SK-N-SH (cell line): Measurements from ENCODE around the gene CCNA2. TPM values are rescaled to one million over a fixed set of nuclear protein-coding genes. Genes with fewer than 3 reads are reported as not detected.

Experiments used
- CTCF ChIA-PET: fragments of 300-600, 350-600 bp; formaldehyde crosslinking; extraction: SDS; loops from one replicate; lab custom pipeline; 2021; lab: Yijun Ruan, JAX
- POLR2A ChIA-PET: fragments of 350-600 bp; sonication (Branson Sonifier 250); formaldehyde crosslinking; extraction: SDS; loops from one replicate; lab custom pipeline; 2020; ENCODE audit warnings: antibody characterized with exemption, inconsistent platforms; lab: Yijun Ruan, JAX
- DNase-seq: peaks from one replicate; pipeline ENCODE4 v3.0.0; 2012
- H2AFZ ChIP-seq: fragments of 200-600 bp; sonication (generic); 2 replicates; pipeline ENCODE4 v1.8.1; 2016; ENCODE audit warnings: antibody characterized with exemption, mild to moderate bottlenecking, low read depth
- H3F3A ChIP-seq: fragments of 200-600 bp; sonication (generic); replicated peaks from 2 replicates; pipeline ENCODE3; 2016; ENCODE audit warnings: antibody characterized with exemption, mild to moderate bottlenecking; ENCODE audit not compliant: insufficient read depth
- H3K27ac ChIP-seq, 2 experiments: fragments of 200-500 bp in 1 of 2; fragments of 200-600 bp in 1 of 2; sonication (Bioruptor generic) in 1 of 2; sonication (generic), shearing (Covaris generic) in 1 of 2; 2 replicates each; pipeline versions ENCODE4 v1.5.1 to v1.6.1; 2014 to 2016; ENCODE audit warnings: low read depth in 2 of 2, inconsistent platforms in 1 of 2, low read length in 1 of 2, mild to moderate bottlenecking in 1 of 2, mixed read lengths in 1 of 2
- H3K27me3 ChIP-seq: fragments of 200-600 bp; sonication (generic), shearing (Covaris generic); 2 replicates; pipeline ENCODE4 v1.6.1; 2016; ENCODE audit warnings: mixed run types; ENCODE audit not compliant: insufficient read depth
- H3K36me3 ChIP-seq, 2 experiments: fragments of 200-500 bp in 1 of 2; fragments of 200-600 bp in 1 of 2; sonication (Bioruptor generic) in 1 of 2; sonication (generic) in 1 of 2; replicated peaks in 1 of 2; 2 replicates each; pipeline versions ENCODE3 to v1.5.1; 2014 to 2016; ENCODE audit warnings: low read length in 1 of 2, mild to moderate bottlenecking in 1 of 2; ENCODE audit not compliant: insufficient read depth in 2 of 2, control insufficient read depth in 1 of 2
- H3K4me1 ChIP-seq, 2 experiments: fragments of 200-500 bp in 1 of 2; fragments of 200-600 bp in 1 of 2; sonication (Bioruptor generic) in 1 of 2; sonication (generic), shearing (Covaris generic) in 1 of 2; 2 replicates each; pipeline versions ENCODE4 v1.5.1 to v1.6.1; 2014 to 2016; ENCODE audit warnings: low read depth in 1 of 2, low read length in 1 of 2, mixed run types in 1 of 2; ENCODE audit not compliant: insufficient read depth in 2 of 2, control insufficient read depth in 1 of 2
- H3K4me2 ChIP-seq: fragments of 200-600 bp; sonication (generic), shearing (Covaris generic); 2 replicates; pipeline ENCODE4 v1.6.1; 2017; ENCODE audit warnings: mixed run types
- H3K4me3 ChIP-seq, 2 experiments: fragments of 200-500 bp in 1 of 2; fragments of 200-600 bp in 1 of 2; sonication (Bioruptor generic) in 1 of 2; sonication (generic), shearing (Covaris generic) in 1 of 2; 2 replicates each; pipeline versions ENCODE4 v1.5.1 to v1.8.1; 2014 to 2016; ENCODE audit warnings: low read depth in 2 of 2, inconsistent platforms in 1 of 2, low read length in 1 of 2, mild to moderate bottlenecking in 1 of 2, mixed read lengths in 1 of 2, moderate library complexity in 1 of 2
- H3K79me2 ChIP-seq: fragments of 200-600 bp; sonication (generic); 2 replicates; pipeline ENCODE4 v1.8.1; 2017; ENCODE audit warnings: mild to moderate bottlenecking; ENCODE audit not compliant: insufficient read depth
- H3K9ac ChIP-seq: fragments of 200-600 bp; sonication (generic); 2 replicates; pipeline ENCODE4 v1.6.1; 2017; ENCODE audit warnings: mixed run types
- H3K9me2 ChIP-seq: fragments of 200-600 bp; sonication (generic); 2 replicates; pipeline ENCODE4 v1.6.1; 2017; ENCODE audit warnings: mixed run types
- H3K9me3 ChIP-seq: fragments of 200-600 bp; sonication (generic); 2 replicates; pipeline ENCODE4 v1.6.1; 2017; ENCODE audit warnings: mixed run types, mild to moderate bottlenecking, moderate library complexity
- H4K20me1 ChIP-seq: fragments of 200-600 bp; sonication (generic); 2 replicates; pipeline ENCODE4 v1.6.1; 2017; ENCODE audit warnings: mild to moderate bottlenecking, mixed run types; ENCODE audit not compliant: insufficient read depth
- CHD2 ChIP-seq: fragments of 150-350 bp; IDR thresholded peaks from 2 replicates; pipeline ENCODE4 v1.6.1; 2018; ENCODE audit warnings: low read length; ENCODE audit not compliant: partially characterized antibody
- ELF1 ChIP-seq: IDR thresholded peaks from 2 replicates; pipeline ENCODE4 v1.4.0; 2012
- EZH2phosphoT487 ChIP-seq: fragments of 200-600 bp; sonication (generic); IDR thresholded peaks from 2 replicates; pipeline ENCODE4 v1.6.1; 2017; ENCODE audit warnings: low read depth, mixed run types, mild to moderate bottlenecking, antibody characterized with exemption, moderate library complexity, borderline replicate concordance
- FOSL2 ChIP-seq: IDR thresholded peaks from 2 replicates; pipeline ENCODE4 v1.4.0; 2012; ENCODE audit warnings: low read depth, mild to moderate bottlenecking, moderate library complexity, borderline replicate concordance
- FOXJ3 ChIP-seq: sonication (generic); formaldehyde crosslinking; IDR thresholded peaks from 2 replicates; pipeline ENCODE4 v1.5.1; 2020; ENCODE audit warnings: mild to moderate bottlenecking, missing genetic modification reagents
- FOXM1 ChIP-seq: IDR thresholded peaks from 2 replicates; pipeline ENCODE4 v1.4.0; 2012; ENCODE audit warnings: low read depth, mild to moderate bottlenecking
- GATA2 ChIP-seq: sonication (generic); formaldehyde crosslinking; IDR thresholded peaks from 2 replicates; pipeline ENCODE4 v1.5.0; 2020; ENCODE audit warnings: mild to moderate bottlenecking, missing genetic modification reagents
- JUND ChIP-seq: IDR thresholded peaks from 2 replicates; pipeline ENCODE4 v1.4.0; 2012
- MXI1 ChIP-seq: IDR thresholded peaks from 2 replicates; pipeline ENCODE4 v1.6.1; 2012; ENCODE audit warnings: mild to moderate bottlenecking, low read depth, low read length, improper control_type of control experiment
- POLR2AphosphoS5 ChIP-seq: IDR thresholded peaks from 2 replicates; pipeline ENCODE4 v1.6.1; 2012; ENCODE audit warnings: low read depth, low read length
- RAD21 ChIP-seq: IDR thresholded peaks from 2 replicates; pipeline ENCODE4 v1.6.1; 2012; ENCODE audit warnings: mild to moderate bottlenecking, low read length
- SIN3A ChIP-seq: IDR thresholded peaks from 2 replicates; pipeline ENCODE4 v1.6.1; 2012; ENCODE audit warnings: low read depth, mild to moderate bottlenecking, low read length, moderate library complexity, borderline replicate concordance
- SMC3 ChIP-seq: IDR thresholded peaks from 2 replicates; pipeline ENCODE4 v1.6.1; 2012; ENCODE audit warnings: low read depth, low read length, improper control_type of control experiment
- TAF1 ChIP-seq: IDR thresholded peaks from 2 replicates; pipeline ENCODE4 v1.6.1; 2012; ENCODE audit warnings: low read depth, mild to moderate bottlenecking, low read length, moderate library complexity, borderline replicate concordance
- TEAD4 ChIP-seq: IDR thresholded peaks from 2 replicates; pipeline ENCODE4 v1.4.0; 2012; ENCODE audit warnings: mild to moderate bottlenecking, borderline replicate concordance; ENCODE audit not compliant: insufficient read depth
- YY1 ChIP-seq: IDR thresholded peaks from 2 replicates; pipeline ENCODE4 v1.4.0; 2012; ENCODE audit warnings: low read depth, mild to moderate bottlenecking
- WGBS: methylation state at CpG from one replicate; pipeline ENCODE4 v1.1.6; 2017; ENCODE audit warnings: low lambda C conversion rate; 5-methylcytosine and 5-hydroxymethylcytosine counted together
- polyA plus RNA-seq, 3 experiments: library from polyadenylated mRNA; depleted of rRNA; stranded (reverse); fragments of >200 nt; gene quantifications; 2 replicates each; pipeline ENCODE4 v1.2.3, GENCODE V29; 2012
- TF ChIP-seq, protein P1 (sequence below): fragments of 150-350 bp; IDR thresholded peaks from 2 replicates; pipeline ENCODE4 v1.6.1; 2017; ENCODE audit warnings: antibody characterized with exemption, low read length, low read depth, borderline replicate concordance
- TF ChIP-seq, protein P2 (sequence below): IDR thresholded peaks from 2 replicates; pipeline ENCODE4 v1.4.0; 2012; ENCODE audit warnings: low read depth, borderline replicate concordance
- TF ChIP-seq, protein P3 (sequence below): fragments of 150-350 bp; IDR thresholded peaks from 2 replicates; pipeline ENCODE4 v1.6.1; 2016; ENCODE audit warnings: mild to moderate bottlenecking, low read depth, low read length

The CCNA2 gene
- polyA plus RNA-seq, 1 of the 3 experiments (the other 2 are of a cell fraction): 23.8 TPM

DNA sequence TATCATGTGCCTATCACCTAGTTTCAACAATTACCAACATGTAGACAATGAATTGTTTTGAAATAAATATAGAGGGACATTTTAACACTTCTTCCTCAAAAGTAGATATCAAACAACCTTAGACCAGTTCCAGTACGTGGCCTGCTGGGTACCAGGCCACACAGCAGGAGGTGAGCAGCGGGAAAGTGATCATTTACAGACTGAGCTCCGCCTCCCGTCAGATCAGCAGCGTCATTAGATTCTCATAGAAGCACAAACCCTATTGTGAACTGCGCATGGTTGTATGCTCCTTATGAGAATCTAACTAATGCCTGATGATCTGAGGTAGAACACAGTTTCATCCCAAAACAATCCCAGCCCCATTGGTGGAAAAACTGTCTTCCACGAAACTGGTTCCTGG is 40.1 kb upstream of the CCNA2 start:
- no peak overlapping the region for H3K4me3 ChIP-seq
- WGBS: 97% methylated on average over 7 of the region's 7 CpGs
- CTCF ChIA-PET: interaction anchor here (1.4 kb wide), 1 partner anchor 28 kb away, joined by 4 read pairs; no protein-coding TSS in a partner anchor
- no peak overlapping the region for H3K9ac ChIP-seq
- H3K27ac ChIP-seq: no peak overlapping the region
- peaks cover 61 to 68% of the 10 kb centered on the region in 2 experiments for H3K36me3 ChIP-seq
- POLR2A ChIA-PET: no interaction called here
- no peaks in the 10 kb centered on the region for H4K20me1 ChIP-seq
- no peak for DNase-seq
- peaks cover 6% of the 10 kb centered on the region for H3F3A ChIP-seq
- peaks cover 0 to 2% of the 10 kb centered on the region in 2 experiments; a peak in 2 of 4 replicates for H3K4me1 ChIP-seq
- H3K79me2 ChIP-seq: peaks cover 12% of the 10 kb centered on the region
- peaks cover 9% of the 10 kb centered on the region; the same call in 1 of the 2 replicates for H3K9me3 ChIP-seq
- peaks cover 6% of the 10 kb centered on the region; the same call in 1 of the 2 replicates for H3K9me2 ChIP-seq
- H3K27me3 ChIP-seq: no peaks in the 10 kb centered on the region
- no peak overlapping the region for H2AFZ ChIP-seq
- TF ChIP-seq GATA2 (no peak), MXI1 (no peak), POLR2AphosphoS5 (no peak), EZH2phosphoT487 (no peak), TEAD4 (no peak), SIN3A (no peak)
- H3K4me2 ChIP-seq: no peak overlapping the region

DNA sequence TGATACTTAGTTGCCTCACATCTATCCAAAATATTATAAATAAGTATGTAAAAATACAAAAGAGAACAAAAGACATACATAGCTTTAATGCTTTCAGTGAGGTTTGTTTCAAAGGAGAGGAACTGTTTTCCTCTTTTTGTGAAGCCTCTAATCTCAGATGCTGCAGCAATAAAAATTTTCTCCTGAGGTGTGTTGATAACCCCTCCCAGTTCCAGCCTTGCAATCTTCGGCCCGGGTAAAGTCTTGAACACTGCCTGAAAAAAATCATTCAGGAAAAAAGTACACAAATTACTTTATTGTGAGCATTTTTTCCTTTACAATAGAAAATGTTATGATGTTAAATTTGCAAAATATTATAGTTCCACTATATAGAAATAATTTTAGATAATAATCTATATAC is 37.7 kb upstream of the CCNA2 start:
- CTCF ChIA-PET: no interaction called here
- H3K9me3 ChIP-seq: no peaks in the 10 kb centered on the region
- peaks cover 3% of the 10 kb centered on the region; the same call in 1 of the 2 replicates for H3K79me2 ChIP-seq
- H3K27ac ChIP-seq: no peak overlapping the region
- no peaks in the 10 kb centered on the region for H3K27me3 ChIP-seq
- WGBS: 100% methylated on average over 2 of the region's 2 CpGs
- no peaks in the 10 kb centered on the region; a peak in 1 of 4 replicates for H3K4me1 ChIP-seq
- no peak for TF ChIP-seq FOSL2
- TF ChIP-seq, protein P1, sequence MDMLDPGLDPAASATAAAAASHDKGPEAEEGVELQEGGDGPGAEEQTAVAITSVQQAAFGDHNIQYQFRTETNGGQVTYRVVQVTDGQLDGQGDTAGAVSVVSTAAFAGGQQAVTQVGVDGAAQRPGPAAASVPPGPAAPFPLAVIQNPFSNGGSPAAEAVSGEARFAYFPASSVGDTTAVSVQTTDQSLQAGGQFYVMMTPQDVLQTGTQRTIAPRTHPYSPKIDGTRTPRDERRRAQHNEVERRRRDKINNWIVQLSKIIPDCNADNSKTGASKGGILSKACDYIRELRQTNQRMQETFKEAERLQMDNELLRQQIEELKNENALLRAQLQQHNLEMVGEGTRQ: no peak
- no peak for TF ChIP-seq TAF1
- TF ChIP-seq SMC3: no peak
- TF ChIP-seq ELF1: no peak
- no peak for TF ChIP-seq TEAD4
- no peak for TF ChIP-seq JUND
- no peak for TF ChIP-seq YY1
- TF ChIP-seq, protein P2, sequence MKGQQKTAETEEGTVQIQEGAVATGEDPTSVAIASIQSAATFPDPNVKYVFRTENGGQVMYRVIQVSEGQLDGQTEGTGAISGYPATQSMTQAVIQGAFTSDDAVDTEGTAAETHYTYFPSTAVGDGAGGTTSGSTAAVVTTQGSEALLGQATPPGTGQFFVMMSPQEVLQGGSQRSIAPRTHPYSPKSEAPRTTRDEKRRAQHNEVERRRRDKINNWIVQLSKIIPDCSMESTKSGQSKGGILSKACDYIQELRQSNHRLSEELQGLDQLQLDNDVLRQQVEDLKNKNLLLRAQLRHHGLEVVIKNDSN: no peak
- TF ChIP-seq RAD21: no peak
- TF ChIP-seq, protein P3, sequence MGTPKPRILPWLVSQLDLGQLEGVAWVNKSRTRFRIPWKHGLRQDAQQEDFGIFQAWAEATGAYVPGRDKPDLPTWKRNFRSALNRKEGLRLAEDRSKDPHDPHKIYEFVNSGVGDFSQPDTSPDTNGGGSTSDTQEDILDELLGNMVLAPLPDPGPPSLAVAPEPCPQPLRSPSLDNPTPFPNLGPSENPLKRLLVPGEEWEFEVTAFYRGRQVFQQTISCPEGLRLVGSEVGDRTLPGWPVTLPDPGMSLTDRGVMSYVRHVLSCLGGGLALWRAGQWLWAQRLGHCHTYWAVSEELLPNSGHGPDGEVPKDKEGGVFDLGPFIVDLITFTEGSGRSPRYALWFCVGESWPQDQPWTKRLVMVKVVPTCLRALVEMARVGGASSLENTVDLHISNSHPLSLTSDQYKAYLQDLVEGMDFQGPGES: no peak
- TF ChIP-seq FOXJ3: no peak
- no peak for TF ChIP-seq POLR2AphosphoS5
- TF ChIP-seq CHD2: no peak
- TF ChIP-seq FOXM1: no peak
- H3K4me2 ChIP-seq: no peak overlapping the region
- POLR2A ChIA-PET: no interaction called here
- peaks cover 54 to 65% of the 10 kb centered on the region in 2 experiments for H3K36me3 ChIP-seq
- H3K9me2 ChIP-seq: peaks cover 6% of the 10 kb centered on the region; the same call in 1 of the 2 replicates
- no peak overlapping the region for H3K4me3 ChIP-seq
- H3K9ac ChIP-seq: no peak overlapping the region
- no peaks in the 10 kb centered on the region for H4K20me1 ChIP-seq
- no peak for DNase-seq
- H3F3A ChIP-seq: peaks cover 14% of the 10 kb centered on the region
- H2AFZ ChIP-seq: no peak overlapping the region
